GM12874 (cell line): ENCODE data around the gene SLC35F3.

ENCODE experiments used
- TF ChIP-seq, protein P1 (sequence below): IDR thresholded peaks from 2 replicates; pipeline ENCODE4 v1.5.1; 2011; ENCODE audit warnings: low read depth, mild to moderate bottlenecking, control low read depth, low read length, moderate library complexity; ENCODE audit not compliant: insufficient read depth

The SLC35F3 gene

DNA sequence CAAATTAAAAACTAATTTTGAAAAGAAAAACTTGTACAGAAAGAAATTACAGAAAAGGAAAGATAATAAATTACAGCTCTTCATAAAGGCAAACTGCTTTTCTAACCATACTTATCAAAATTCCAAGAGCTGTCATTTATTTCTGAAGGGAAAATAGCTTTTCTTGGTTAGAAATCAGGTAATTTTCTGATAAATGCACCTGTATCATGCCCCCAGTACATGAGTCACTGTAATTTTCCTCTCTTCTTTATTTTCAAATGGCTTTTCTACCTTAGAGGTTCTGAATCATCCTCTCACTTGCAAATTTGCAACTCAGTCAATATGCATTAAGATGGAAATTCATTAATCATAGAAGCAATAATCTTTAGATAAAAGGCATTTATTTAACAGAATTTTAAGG lies 100.1 kb downstream of the SLC35F3 start:
- TF ChIP-seq, protein P1, sequence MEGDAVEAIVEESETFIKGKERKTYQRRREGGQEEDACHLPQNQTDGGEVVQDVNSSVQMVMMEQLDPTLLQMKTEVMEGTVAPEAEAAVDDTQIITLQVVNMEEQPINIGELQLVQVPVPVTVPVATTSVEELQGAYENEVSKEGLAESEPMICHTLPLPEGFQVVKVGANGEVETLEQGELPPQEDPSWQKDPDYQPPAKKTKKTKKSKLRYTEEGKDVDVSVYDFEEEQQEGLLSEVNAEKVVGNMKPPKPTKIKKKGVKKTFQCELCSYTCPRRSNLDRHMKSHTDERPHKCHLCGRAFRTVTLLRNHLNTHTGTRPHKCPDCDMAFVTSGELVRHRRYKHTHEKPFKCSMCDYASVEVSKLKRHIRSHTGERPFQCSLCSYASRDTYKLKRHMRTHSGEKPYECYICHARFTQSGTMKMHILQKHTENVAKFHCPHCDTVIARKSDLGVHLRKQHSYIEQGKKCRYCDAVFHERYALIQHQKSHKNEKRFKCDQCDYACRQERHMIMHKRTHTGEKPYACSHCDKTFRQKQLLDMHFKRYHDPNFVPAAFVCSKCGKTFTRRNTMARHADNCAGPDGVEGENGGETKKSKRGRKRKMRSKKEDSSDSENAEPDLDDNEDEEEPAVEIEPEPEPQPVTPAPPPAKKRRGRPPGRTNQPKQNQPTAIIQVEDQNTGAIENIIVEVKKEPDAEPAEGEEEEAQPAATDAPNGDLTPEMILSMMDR, result no peak

DNA sequence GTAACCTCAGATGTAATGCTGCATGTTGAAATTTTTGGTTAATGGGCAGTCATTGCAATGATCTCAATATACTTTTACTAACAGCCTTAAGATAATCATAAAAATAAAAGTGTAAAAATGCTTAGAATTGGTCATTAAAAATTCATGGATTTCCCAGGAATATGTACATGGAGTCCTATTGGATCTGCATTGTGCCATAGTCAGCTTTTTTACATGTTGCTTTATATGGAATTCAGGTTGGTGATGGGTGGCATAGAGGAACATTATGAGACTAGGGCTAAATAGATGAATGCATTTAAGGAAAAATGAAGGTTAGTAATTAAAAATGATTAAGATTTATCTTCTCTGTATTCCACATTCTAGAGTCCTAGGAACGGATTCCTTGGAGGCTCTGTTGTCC lies 103.2 kb downstream of the SLC35F3 start:
- TF ChIP-seq, protein P1, result no peak

DNA sequence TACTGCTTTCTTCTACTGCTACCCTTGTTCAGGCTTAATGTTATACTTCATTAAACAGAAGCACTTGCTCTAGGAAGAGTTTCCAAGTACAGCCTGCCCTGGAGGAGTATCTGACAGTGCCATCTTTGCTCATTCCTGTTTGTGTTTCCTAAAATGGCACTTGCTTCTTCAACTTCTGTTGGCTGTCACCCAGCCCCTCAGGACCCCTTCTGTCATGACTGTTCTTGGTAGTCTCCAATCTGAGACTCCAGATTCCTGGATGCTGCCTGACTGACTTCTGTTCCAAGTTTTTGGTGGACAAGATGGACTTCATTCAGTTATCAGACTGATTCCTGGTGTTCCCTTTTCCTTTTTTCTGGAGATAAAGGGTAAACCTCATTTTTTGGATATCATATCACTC lies 104.1 kb downstream of the SLC35F3 start:
- TF ChIP-seq, protein P1, result no peak

DNA sequence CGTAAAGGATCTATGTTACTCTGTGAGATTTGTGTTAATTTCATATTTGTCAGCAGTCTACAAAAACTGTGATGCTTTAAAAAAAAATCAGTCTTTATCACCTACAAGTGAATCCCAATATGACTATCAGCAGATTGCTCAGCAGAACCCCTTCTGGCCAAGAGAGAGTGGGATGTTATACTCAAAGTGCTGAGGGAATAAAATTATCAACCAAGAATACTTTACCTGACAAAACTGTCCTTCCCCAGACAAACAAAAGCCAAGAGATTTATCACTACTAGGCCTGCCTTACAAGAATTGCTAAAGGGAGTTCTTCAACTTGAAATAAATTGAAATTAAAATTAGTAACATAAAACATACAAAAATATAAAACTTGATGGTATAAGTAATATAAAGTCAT lies 105.2 kb downstream of the SLC35F3 start:
- TF ChIP-seq, protein P1, result no peak

DNA sequence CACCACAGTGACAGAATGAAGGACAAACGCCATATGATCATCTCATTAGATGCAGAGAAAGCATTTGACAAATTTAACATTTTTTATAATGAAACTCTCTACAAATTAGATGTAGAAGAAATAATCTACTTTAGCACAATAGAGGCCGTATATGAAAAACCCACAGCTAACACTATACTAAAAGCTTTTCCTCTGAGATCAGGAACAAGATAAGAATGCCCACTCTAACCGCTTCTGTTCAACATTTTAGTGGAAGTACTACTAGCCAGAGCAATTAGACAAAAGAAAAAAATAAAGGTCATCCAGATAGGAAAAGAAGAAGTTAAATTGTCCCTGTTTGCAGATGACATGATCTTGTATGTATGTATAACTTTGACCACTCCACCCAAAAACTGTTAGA lies 109.7 kb downstream of the SLC35F3 start:
- TF ChIP-seq, protein P1, result no peak

DNA sequence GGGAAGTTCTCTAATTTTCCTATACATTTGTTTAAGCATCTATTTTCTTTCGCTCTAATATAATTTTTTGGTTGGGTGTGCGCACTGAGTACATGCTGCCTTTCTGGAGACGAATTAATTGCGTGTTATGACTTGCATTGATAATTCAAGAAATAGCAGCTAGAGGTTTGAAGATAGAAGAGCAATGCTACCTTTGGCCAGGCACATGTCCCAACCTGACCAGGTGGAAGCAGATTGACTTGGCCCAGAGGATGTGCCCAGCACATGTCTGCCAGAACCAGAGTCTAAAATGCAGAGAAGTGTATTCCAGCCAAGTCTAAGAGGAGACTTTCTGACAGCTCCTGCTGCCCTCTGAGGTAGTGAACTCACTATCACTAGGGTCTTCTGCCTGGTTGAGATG lies 114.3 kb downstream of the SLC35F3 start:
- TF ChIP-seq, protein P1, result no peak

DNA sequence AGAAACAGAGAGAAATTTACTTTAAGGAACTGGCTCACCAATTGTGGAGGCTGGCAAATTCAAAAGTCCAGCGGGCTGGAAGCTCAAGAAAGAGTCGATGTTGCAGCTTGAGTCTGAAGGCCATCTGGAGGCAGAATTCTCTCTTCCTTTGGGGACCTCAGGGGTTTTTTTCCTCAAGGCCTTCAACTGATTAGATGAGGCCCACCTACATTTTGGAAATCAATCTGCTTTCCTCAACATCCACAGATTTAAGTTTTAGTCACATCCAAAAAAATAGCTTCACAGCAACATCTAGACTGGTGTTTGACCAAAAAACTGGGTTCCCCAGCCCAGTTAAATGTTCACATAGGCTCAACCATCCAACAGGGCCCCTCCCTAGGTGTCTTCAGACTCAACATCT lies 114.9 kb downstream of the SLC35F3 start:
- TF ChIP-seq, protein P1, result no peak

DNA sequence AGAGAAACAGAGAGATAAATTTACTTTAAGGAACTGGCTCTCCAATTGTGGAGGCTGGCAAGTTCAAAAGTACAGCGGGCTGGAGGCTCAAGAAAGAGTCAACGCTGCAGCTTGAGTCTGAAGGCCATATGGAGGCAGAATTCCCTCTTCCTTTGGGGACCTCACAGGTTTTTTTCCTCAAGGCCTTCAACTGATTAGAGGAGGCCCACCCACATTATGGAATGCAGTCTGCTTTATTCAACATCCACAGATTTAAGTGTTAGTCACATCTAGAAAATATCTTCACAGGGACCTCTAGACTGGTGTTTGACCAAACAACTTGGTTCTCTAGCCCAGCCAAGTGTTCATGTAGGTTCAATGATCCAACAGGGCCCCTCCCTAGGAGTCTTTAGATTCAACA lies 117.8 kb downstream of the SLC35F3 start:
- TF ChIP-seq, protein P1, result no peak
